Sigmoid colon (tissue), 7 donors: Measurements from ENCODE around the gene MSX1. TPM values are rescaled to one million over a fixed set of nuclear protein-coding genes. Genes with fewer than 3 reads are reported as not detected.

Source experiments
- DNase-seq: peaks from one replicate; pipeline ENCODE4 v3.0.0-alpha.2; 2019
- H3K27ac ChIP-seq, 4 donors: fragments of 200-600 bp; sonication (generic); one replicate each; pipeline ENCODE4 v1.5.1; 2016 to 2019; ENCODE audit warnings: mild to moderate bottlenecking in 1 of 4
- H3K27me3 ChIP-seq, 3 donors: fragments of 200-600 bp; sonication (generic); one replicate each; pipeline ENCODE4 v1.5.1; 2019; ENCODE audit warnings: mild to moderate bottlenecking in 1 of 3
- H3K36me3 ChIP-seq, 4 donors: fragments of 200-600 bp; sonication (generic); one replicate each; pipeline ENCODE4 v1.5.1; 2016 to 2019
- H3K4me1 ChIP-seq, 4 donors: fragments of 200-600 bp; sonication (generic); one replicate each; pipeline ENCODE4 v1.5.1; 2017 to 2019
- H3K4me3 ChIP-seq, 4 donors: fragments of 200-600 bp; sonication (generic); one replicate each; pipeline ENCODE4 v1.5.1; 2017 to 2019; ENCODE audit warnings: mild to moderate bottlenecking in 2 of 4, moderate library complexity in 1 of 4
- H3K9me3 ChIP-seq, 4 donors: fragments of 200-600 bp in 3 of 4; sonication (generic) in 3 of 4; one replicate each; pipeline versions ENCODE4 v1.5.1 to v1.6.1; 2013 to 2019
- EP300 ChIP-seq, 4 donors: sonication (generic); formaldehyde crosslinking; IDR thresholded peaks; one replicate each; pipeline ENCODE4 v1.6.1; 2017; ENCODE audit warnings: antibody characterized with exemption in 4 of 4
- POLR2A ChIP-seq, 2 donors: fragments of 450-650 bp; IDR thresholded peaks; one replicate each; pipeline ENCODE4 v1.6.1; 2016; ENCODE audit warnings: antibody characterized with exemption in 2 of 2, mild to moderate bottlenecking in 2 of 2, moderate library complexity in 2 of 2
- POLR2AphosphoS5 ChIP-seq, 4 donors: sonication (generic); formaldehyde crosslinking; IDR thresholded peaks; one replicate each; pipeline ENCODE4 v1.6.1; 2017; ENCODE audit warnings: antibody characterized with exemption in 4 of 4
- WGBS, 2 donors: extraction: QIAGEN DNeasy Blood & Tissue Kit; methylation state at CpG; one replicate each; pipeline ENCODE4 v1.1.7; 2013; 5-methylcytosine and 5-hydroxymethylcytosine counted together
- intact Hi-C: fragments of 100-400 bp; cut with DNase I; formaldehyde crosslinking; loops from one replicate; pipeline ENCODE4 v1.15.1; 2023
- polyA plus RNA-seq, 3 donors: library from polyadenylated mRNA; stranded (reverse); fragments of 200-250 nt; gene quantifications; one replicate each; pipeline ENCODE4 v1.2.3, GENCODE V29; 2013
- total RNA-seq, 4 donors: library from RNA; depleted of rRNA; stranded (reverse); fragments of >200 nt; gene quantifications; one replicate each; pipeline ENCODE4 v1.1.0, GENCODE V29; 2016
- TF ChIP-seq, protein P1 (sequence below), 4 experiments: fragments of 450-650 bp in 3 of 4; fragments of 200-600 bp in 1 of 4; IDR thresholded peaks; one replicate each; pipeline ENCODE4 v1.5.1; 2016 to 2019; ENCODE audit warnings: antibody characterized with exemption in 4 of 4, mild to moderate bottlenecking in 3 of 4, moderate library complexity in 2 of 4
- donor health status: healthy with polysubstance abuse.
- donor health status: Bipolar disorder and iron deficiency.
- donor health status: healthy.

Gene MSX1
- total and polyA plus RNA-seq, 7 donors: 0.45 to 7.2 (median 0.99) TPM; not detected in 1

DNA sequence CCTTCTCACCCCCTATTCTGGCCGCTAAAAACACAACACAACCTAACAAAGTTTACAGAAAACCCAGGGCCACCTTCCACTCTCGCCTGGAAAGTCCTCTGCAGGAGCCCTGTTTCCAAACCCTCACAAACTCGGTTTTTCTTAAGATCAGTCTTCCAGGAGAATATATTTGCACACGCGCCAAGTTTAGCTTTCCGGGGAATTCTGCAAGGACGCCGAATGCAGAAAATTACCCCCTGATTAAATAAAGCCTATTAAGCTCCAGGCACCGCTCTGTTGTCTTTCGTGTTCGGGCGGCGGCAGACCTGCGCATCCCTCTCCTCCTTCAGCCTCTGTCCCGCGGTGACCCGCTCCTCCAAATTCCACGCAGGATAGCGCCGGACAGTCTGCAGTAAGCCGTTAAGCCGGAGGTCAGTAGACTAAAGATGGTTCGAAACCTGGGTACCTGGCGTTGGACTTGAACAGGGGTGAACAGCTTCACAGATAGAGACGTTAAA is 5.0 kb downstream of the MSX1 start:
- H3K27ac ChIP-seq: no peak overlapping the region
- DNase-seq: no peak
- H3K9me3 ChIP-seq: no peaks in the 10 kb centered on the region
- 13 to 14% methylated on average over 25 of the region's 25 CpGs for WGBS, 2 donors
- no peaks in the 10 kb centered on the region for H3K36me3 ChIP-seq
- no peak overlapping the region for H3K4me3 ChIP-seq
- H3K4me1 ChIP-seq: peaks cover 0 to 65% (median 53%) of the 10 kb centered on the region in 4 donors
- intact Hi-C loops: loop anchor here (5.0 to 10.0 kb wide), 2 partner anchors 128 to 380 kb away; no protein-coding TSS in a partner anchor
- peaks cover 78 to 99% (median 96%) of the 10 kb centered on the region in 3 donors for H3K27me3 ChIP-seq
- TF ChIP-seq POLR2AphosphoS5 (IDR thresholded peaks at IDR 0.05) (no peak), POLR2A (IDR thresholded peaks at IDR 0.05) (no peak), EP300 (IDR thresholded peaks at IDR 0.05) (no peak)
- TF ChIP-seq, protein P1, sequence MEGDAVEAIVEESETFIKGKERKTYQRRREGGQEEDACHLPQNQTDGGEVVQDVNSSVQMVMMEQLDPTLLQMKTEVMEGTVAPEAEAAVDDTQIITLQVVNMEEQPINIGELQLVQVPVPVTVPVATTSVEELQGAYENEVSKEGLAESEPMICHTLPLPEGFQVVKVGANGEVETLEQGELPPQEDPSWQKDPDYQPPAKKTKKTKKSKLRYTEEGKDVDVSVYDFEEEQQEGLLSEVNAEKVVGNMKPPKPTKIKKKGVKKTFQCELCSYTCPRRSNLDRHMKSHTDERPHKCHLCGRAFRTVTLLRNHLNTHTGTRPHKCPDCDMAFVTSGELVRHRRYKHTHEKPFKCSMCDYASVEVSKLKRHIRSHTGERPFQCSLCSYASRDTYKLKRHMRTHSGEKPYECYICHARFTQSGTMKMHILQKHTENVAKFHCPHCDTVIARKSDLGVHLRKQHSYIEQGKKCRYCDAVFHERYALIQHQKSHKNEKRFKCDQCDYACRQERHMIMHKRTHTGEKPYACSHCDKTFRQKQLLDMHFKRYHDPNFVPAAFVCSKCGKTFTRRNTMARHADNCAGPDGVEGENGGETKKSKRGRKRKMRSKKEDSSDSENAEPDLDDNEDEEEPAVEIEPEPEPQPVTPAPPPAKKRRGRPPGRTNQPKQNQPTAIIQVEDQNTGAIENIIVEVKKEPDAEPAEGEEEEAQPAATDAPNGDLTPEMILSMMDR (IDR thresholded peaks at IDR 0.05): no peak

DNA sequence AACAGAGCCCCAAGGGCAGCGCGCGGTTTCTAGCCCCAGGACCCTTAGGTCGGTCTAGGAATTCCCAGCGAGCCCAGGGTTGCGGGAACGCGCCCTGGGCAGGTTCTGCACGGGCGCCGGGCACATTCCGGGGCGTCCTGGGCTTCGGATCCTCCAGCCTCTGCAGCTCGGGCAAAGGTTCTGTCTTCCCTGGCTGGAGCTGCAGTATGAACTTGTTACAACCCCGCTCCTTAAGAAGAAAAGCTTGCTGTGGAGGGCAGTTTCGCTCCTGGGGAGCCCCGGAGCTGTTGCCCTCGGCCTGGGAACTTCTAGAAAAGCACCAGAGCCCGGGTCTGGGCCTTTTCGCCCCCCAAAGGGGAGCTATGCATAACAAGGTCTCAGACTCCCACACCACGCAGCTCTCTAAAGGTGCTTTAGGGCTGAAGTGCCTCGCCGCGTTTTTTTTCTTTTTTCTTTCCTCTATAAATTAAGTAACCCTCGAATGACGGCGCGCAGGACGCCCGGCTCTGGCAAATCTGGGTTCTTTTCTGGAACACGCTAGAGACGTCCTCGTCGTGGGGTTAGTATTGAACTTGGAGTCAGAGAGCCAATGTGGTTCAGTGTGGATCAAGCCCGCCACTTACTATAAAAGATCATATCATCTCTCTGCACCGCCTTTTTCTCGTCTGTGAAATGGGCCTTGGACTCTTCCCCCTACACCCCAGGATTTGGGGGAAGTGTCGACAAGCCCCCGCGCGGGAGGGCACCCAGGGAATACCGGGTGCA is 5.7 kb downstream of the MSX1 start:
- no peak for TF ChIP-seq POLR2A (IDR thresholded peaks at IDR 0.05)
- no peak for TF ChIP-seq POLR2AphosphoS5 (IDR thresholded peaks at IDR 0.05)
- TF ChIP-seq, protein P1 (IDR thresholded peaks at IDR 0.05): no peak
- no peak for TF ChIP-seq EP300 (IDR thresholded peaks at IDR 0.05)
- peaks cover 0 to 62% (median 51%) of the 10 kb centered on the region in 4 donors for H3K4me1 ChIP-seq
- no peak overlapping the region for H3K4me3 ChIP-seq
- H3K36me3 ChIP-seq: no peaks in the 10 kb centered on the region
- H3K27ac ChIP-seq: no peak overlapping the region
- no peaks in the 10 kb centered on the region for H3K9me3 ChIP-seq
- DNase-seq: no peak
- H3K27me3 ChIP-seq: peaks cover 82 to 100% (median 98%) of the 10 kb centered on the region in 3 donors
- 4 to 6% methylated on average over 43 of the region's 43 CpGs for WGBS, 2 donors
- intact Hi-C loops: loop anchor here (5.0 to 10.0 kb wide), 2 partner anchors 127 to 380 kb away; no protein-coding TSS in a partner anchor

GRCh38 chr4:4865705-4866123 is 6.2 kb downstream of the MSX1 start:
- intact Hi-C loops: loop anchor here (10.0 kb wide), 1 partner anchor 381 kb away; no protein-coding TSS in a partner anchor
- no peak overlapping the region for H3K27ac ChIP-seq
- peaks cover 83 to 100% (median 98%) of the 10 kb centered on the region in 3 donors for H3K27me3 ChIP-seq
- WGBS, 2 donors: 5% methylated on average over 36 of the region's 36 CpGs
- H3K4me1 ChIP-seq: peaks cover 0 to 56% (median 47%) of the 10 kb centered on the region in 4 donors
- TF ChIP-seq POLR2AphosphoS5 (IDR thresholded peaks at IDR 0.05) (no peak), POLR2A (IDR thresholded peaks at IDR 0.05) (no peak), EP300 (IDR thresholded peaks at IDR 0.05) (no peak)
- TF ChIP-seq, protein P1 (IDR thresholded peaks at IDR 0.05): no peak
- no peaks in the 10 kb centered on the region for H3K9me3 ChIP-seq
- DNase-seq: no peak
- H3K36me3 ChIP-seq: no peaks in the 10 kb centered on the region
- H3K4me3 ChIP-seq: peak overlapping the region in 2 of 4 donors; percentile 23 to 27

DNA sequence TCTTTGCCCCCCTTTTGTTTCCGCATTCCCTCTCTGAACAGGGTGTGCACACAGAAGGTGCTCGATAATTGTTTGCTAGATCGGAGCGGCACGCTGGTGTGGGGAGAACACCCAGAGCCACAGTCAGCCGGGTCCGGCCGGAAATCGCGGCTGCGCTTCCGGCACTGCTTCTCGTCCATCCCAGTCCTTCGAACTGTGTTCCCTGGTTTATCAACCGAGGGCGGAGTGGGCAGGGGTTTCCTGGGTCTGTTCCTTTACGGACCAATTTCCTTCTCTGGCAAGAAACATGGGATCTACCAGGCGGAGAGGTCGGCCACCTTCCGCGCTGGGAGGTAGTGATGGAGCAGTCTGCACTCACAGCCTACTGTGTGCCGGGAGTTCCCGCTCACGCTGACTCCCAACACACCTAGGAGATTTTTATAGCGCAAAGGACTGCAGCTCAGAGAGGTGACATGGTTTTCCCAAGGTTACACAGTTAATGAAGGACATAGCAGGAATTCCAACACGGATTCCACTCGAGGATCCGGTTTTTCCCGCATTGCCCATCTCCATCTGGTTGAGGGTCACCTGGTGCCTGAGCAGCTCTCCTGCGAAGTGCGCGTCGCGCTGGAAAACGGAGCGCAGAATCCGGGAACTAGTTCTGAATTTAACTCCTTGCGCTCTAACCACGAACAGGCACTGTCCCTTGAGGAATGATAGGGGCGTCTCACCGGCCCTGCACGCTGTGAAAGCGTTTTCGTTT is 6.8 kb downstream of the MSX1 start:
- no peaks in the 10 kb centered on the region for H3K36me3 ChIP-seq
- peaks cover 0 to 53% (median 44%) of the 10 kb centered on the region in 4 donors for H3K4me1 ChIP-seq
- intact Hi-C loops: loop anchor here (10.0 kb wide), 1 partner anchor 381 kb away; no protein-coding TSS in a partner anchor
- no peak overlapping the region for H3K27ac ChIP-seq
- H3K4me3 ChIP-seq: peak overlapping the region in 2 of 4 donors; percentile 23 to 27
- no peak for DNase-seq
- H3K9me3 ChIP-seq: no peaks in the 10 kb centered on the region
- WGBS, 2 donors: 3 to 5% methylated on average over 44 of the region's 44 CpGs
- H3K27me3 ChIP-seq: peaks cover 84 to 100% (median 98%) of the 10 kb centered on the region in 3 donors
- no peak for TF ChIP-seq POLR2A (IDR thresholded peaks at IDR 0.05)
- peak in 3 of 4 donors; percentile 6 to 49 (median 44) for TF ChIP-seq POLR2AphosphoS5 (IDR thresholded peaks at IDR 0.05)
- no peak for TF ChIP-seq EP300 (IDR thresholded peaks at IDR 0.05)
- TF ChIP-seq, protein P1 (IDR thresholded peaks at IDR 0.05): no peak
